GM12878 (cell line): ENCODE results near the gene CFAP126. TPM values are rescaled to one million over a fixed set of nuclear protein-coding genes. Genes with fewer than 3 reads are reported as not detected.

Source experiments
- ATAC-seq: fragments of 200-7000 bp; cut with Tn5 transposase; 3 replicates; pipeline ENCODE4 v1.9.1; 2020; ENCODE audit warnings: mild to moderate bottlenecking, moderate library complexity
- Bru-seq: library from RNA; stranded (reverse); fragments of 400-500 nt; gene quantifications from one replicate; lab custom pipeline; 2021; lab: Mats Ljungman, UMichigan
- BruChase-seq, 2 experiments: library from RNA; stranded (reverse); fragments of 400-500 nt; gene quantifications; one replicate each; lab custom pipeline; 2021; lab: Mats Ljungman, UMichigan
- BruUV-seq: library from RNA; stranded (reverse); fragments of 400-500 nt; replicated peaks from 2 replicates; lab custom pipeline; 2021; lab: Mats Ljungman, UMichigan
- CTCF ChIA-PET: fragments of 300-600 bp; sonication (Branson Sonifier 250); formaldehyde crosslinking; extraction: SDS; loops from one replicate; lab custom pipeline; 2021; ENCODE audit warnings: inconsistent platforms; lab: Yijun Ruan, JAX
- POLR2A ChIA-PET: fragments of 350-600 bp; formaldehyde crosslinking; extraction: SDS; loops from one replicate; lab custom pipeline; 2021; ENCODE audit warnings: inconsistent platforms; lab: Charles Lee
- RAD21 ChIA-PET: fragments of 300-600 bp; sonication (Branson Sonifier 250); formaldehyde crosslinking; loops from one replicate; lab custom pipeline; 2023; ENCODE audit warnings: antibody characterized with exemption; ENCODE audit not compliant: unreplicated experiment; lab: Charles Lee
- SMC1A ChIA-PET: fragments of 300-600 bp; sonication (Branson Sonifier 250); formaldehyde crosslinking; loops from one replicate; lab custom pipeline; 2023; ENCODE audit not compliant: unreplicated experiment, uncharacterized antibody; lab: Charles Lee
- DNase-seq: peaks from one replicate; pipeline ENCODE4 v3.0.0-alpha.2; 2011; ENCODE audit warnings: low read depth, low spot score
- FAIRE-seq: peaks from 3 replicates; lab custom pipeline; 2011; peaks lifted over from hg19 to GRCh38; lab: Jason Lieb, UNC
- H2AFZ ChIP-seq: 2 replicates; pipeline ENCODE4 v1.6.0; 2011; ENCODE audit warnings: low read depth, low read length, control low read depth; ENCODE audit not compliant: control insufficient read depth
- H3K27ac ChIP-seq: 2 replicates; pipeline ENCODE4 v1.5.1; 2011; ENCODE audit warnings: control low read depth; ENCODE audit not compliant: control insufficient read depth, insufficient read depth
- H3K27me3 ChIP-seq, 2 experiments: replicated peaks in 1 of 2; 2 replicates each; pipeline versions ENCODE4 v1.6.0 to v1.6.1; 2011; ENCODE audit warnings: low read length in 1 of 2; ENCODE audit not compliant: control insufficient read depth in 2 of 2, insufficient read depth in 2 of 2
- H3K36me3 ChIP-seq, 2 experiments: 2 replicates each; pipeline ENCODE4 v1.5.1; 2011; ENCODE audit warnings: low read length in 1 of 2; ENCODE audit not compliant: control insufficient read depth in 2 of 2, insufficient read depth in 2 of 2
- H3K4me1 ChIP-seq: 2 replicates; pipeline ENCODE4 v1.6.1; 2011; ENCODE audit warnings: mild to moderate bottlenecking, low read length, moderate library complexity, mixed read lengths; ENCODE audit not compliant: control insufficient read depth, insufficient read depth
- H3K4me2 ChIP-seq: 2 replicates; pipeline ENCODE4 v1.6.0; 2011; ENCODE audit warnings: control low read depth; ENCODE audit not compliant: control insufficient read depth, insufficient read depth
- H3K4me3 ChIP-seq: fragments of 200-600 bp; sonication (generic); 2 replicates; pipeline ENCODE4 v1.5.1; 2016
- H3K79me2 ChIP-seq: 2 replicates; pipeline ENCODE4 v1.6.0; 2011; ENCODE audit warnings: low read length; ENCODE audit not compliant: control insufficient read depth, insufficient read depth
- H3K9ac ChIP-seq: 2 replicates; pipeline ENCODE4 v1.8.0; 2011; ENCODE audit warnings: low read length, control low read depth, mixed read lengths; ENCODE audit not compliant: control insufficient read depth, insufficient read depth
- H3K9me3 ChIP-seq: replicated peaks from 3 replicates; pipeline ENCODE4 v1.5.1; 2011; ENCODE audit warnings: mild to moderate bottlenecking, low read length; ENCODE audit not compliant: control insufficient read depth, insufficient read depth
- H4K20me1 ChIP-seq: 2 replicates; pipeline ENCODE4 v1.6.0; 2011; ENCODE audit not compliant: control insufficient read depth, insufficient read depth
- CTCF ChIP-seq, 3 experiments: IDR thresholded peaks in 2 of 3; conservative IDR thresholded peaks in 1 of 3; 2 replicates each; pipeline ENCODE4 v1.5.1; 2011; ENCODE audit warnings: low read depth in 3 of 3, low read length in 3 of 3, mild to moderate bottlenecking in 3 of 3, control low read depth in 2 of 3, moderate library complexity in 2 of 3, inconsistent platforms in 1 of 3, mixed read lengths in 1 of 3; ENCODE audit not compliant: control insufficient read depth in 2 of 3, insufficient read depth in 1 of 3; ENCODE audit errors: extremely low read depth in 1 of 3
- E2F4 ChIP-seq: IDR thresholded peaks from 2 replicates; pipeline ENCODE4 v1.6.1; 2012; ENCODE audit warnings: low read depth, low read length, improper control_type of control experiment
- EGR1 ChIP-seq, 2 experiments: IDR thresholded peaks; 1 replicate in 1 of 2; 2 replicates in 1 of 2; pipeline ENCODE4 v1.6.1; 2011 to 2012; ENCODE audit warnings: low read depth in 2 of 2, low read length in 2 of 2, borderline replicate concordance in 1 of 2, mild to moderate bottlenecking in 1 of 2, moderate library complexity in 1 of 2
- KDM1A ChIP-seq: fragments of 200-600 bp; sonication (generic); IDR thresholded peaks from 2 replicates; pipeline ENCODE4 v1.6.1; 2016; ENCODE audit warnings: borderline replicate concordance
- MXI1 ChIP-seq: fragments of 150-350 bp; IDR thresholded peaks from 2 replicates; pipeline ENCODE4 v1.6.1; 2011; ENCODE audit warnings: low read depth, mild to moderate bottlenecking, inconsistent platforms, low read length, improper control_type of control experiment
- SMC3 ChIP-seq: IDR thresholded peaks from 2 replicates; pipeline ENCODE4 v1.6.1; 2011; ENCODE audit warnings: low read length, improper control_type of control experiment, borderline replicate concordance
- SPI1 ChIP-seq: IDR thresholded peaks from 2 replicates; pipeline ENCODE4 v1.6.1; 2011; ENCODE audit warnings: low read depth, mild to moderate bottlenecking, low read length, moderate library complexity, borderline replicate concordance; ENCODE audit not compliant: insufficient read depth
- YY1 ChIP-seq: IDR thresholded peaks from 2 replicates; pipeline ENCODE4 v1.6.1; 2011; ENCODE audit warnings: low read depth, mild to moderate bottlenecking, low read length
- ZBTB11 ChIP-seq: fragments of 450-650 bp; formaldehyde crosslinking; IDR thresholded peaks from 2 replicates; pipeline ENCODE4 v1.5.0; 2022; ENCODE audit warnings: mild to moderate bottlenecking, missing genetic modification characterization
- WGBS: methylation state at CpG from one replicate; pipeline ENCODE4 v1.1.6; 2016; ENCODE audit warnings: low lambda C conversion rate; ENCODE audit not compliant: insufficient replicate concordance, insufficient coverage; ENCODE audit errors: missing lambda C conversion rate; 5-methylcytosine and 5-hydroxymethylcytosine counted together
- in situ Hi-C: fragments of 300-500 bp; cut with MboI; formaldehyde crosslinking; loops from 9 replicates; pipeline ENCODE4 v1.14.3; 2018; ENCODE audit warnings: mixed read lengths
- intact Hi-C: fragments of 100-400 bp; cut with micrococcal nuclease; formaldehyde crosslinking; loops from one replicate; pipeline ENCODE4 v1.14.2; 2022; ENCODE audit not compliant: unreplicated experiment
- long read RNA-seq, 2 experiments: library from polyadenylated mRNA; unstranded; transcript quantifications; one replicate each; pipeline ENCODE4 v2.0.0, GENCODE V29; 2019 to 2020
- polyA minus RNA-seq, 3 experiments: library from RNA; depleted of rRNA, polyadenylated mRNA; stranded (reverse); fragments of >200 nt; gene quantifications; 2 replicates each; pipeline ENCODE4 v1.2.3, GENCODE V29; 2011
- polyA plus RNA-seq, 11 experiments: library from polyadenylated mRNA; depleted of rRNA in 4 of 11; unstranded in 6 of 11; stranded (reverse) in 5 of 11; fragments of >200 nt; fragmentation: Nextera tagmentation in 4 of 11; fragmentation: Illumina TruSeq in 1 of 11; extraction: Ambion mirVana in 4 of 11; extraction: Trizol in 1 of 11; gene quantifications; 1 replicate in 1 of 11; 2 replicates in 10 of 11; pipeline versions ENCODE4 v1.2.1 to v1.2.3, GENCODE V29; 2011 to 2016; ENCODE audit warnings: inconsistent platforms in 2 of 11, missing spikeins in 2 of 11, low read depth in 1 of 11
- total RNA-seq, 4 experiments: library from RNA; depleted of rRNA in 3 of 4; stranded (reverse); fragments of >200 nt in 3 of 4; fragmentation: Illumina TruSeq in 1 of 4; extraction: Trizol in 1 of 4; gene quantifications; 2 replicates each; pipeline versions ENCODE4 v1.2.1 to v1.2.3, GENCODE V29; 2013 to 2021

CFAP126 gene
- total RNA-seq (2013; cell fraction: nucleolus; rRNA removed) = not detected in 2 replicates
- total RNA-seq (2014; rRNA removed) = not detected in 2 replicates
- not detected in 2 replicates for total RNA-seq (2014; rRNA removed; fragmentation: Illumina TruSeq; extraction: Trizol)
- not detected in 2 replicates for total RNA-seq (2021)
- not detected for polyA plus RNA-seq (2011; ENCODE audit: low read depth)
- not detected in 2 replicates for polyA plus RNA-seq (2011; rRNA removed)
- not detected in 2 replicates for polyA plus RNA-seq (2011; cell fraction: cytosol; rRNA removed)
- not detected in 2 replicates for polyA plus RNA-seq (2011; cell fraction: nucleus; rRNA removed)
- not detected in 2 replicates for polyA plus RNA-seq (2012)
- polyA plus RNA-seq (2014; fragmentation: Illumina TruSeq; extraction: Trizol) = not detected in 2 replicates
- polyA plus RNA-seq (2014; fragmentation: Nextera tagmentation; extraction: Ambion mirVana) = not detected
- polyA plus RNA-seq (2014; rRNA removed) = not detected in 2 replicates
- polyA plus RNA-seq (2016; fragmentation: Nextera tagmentation; extraction: Ambion mirVana) = not detected
- polyA minus RNA-seq (2011; rRNA and poly(A)+ RNA removed) = not detected in 2 replicates
- not detected in 2 replicates for polyA minus RNA-seq (2011; cell fraction: cytosol; rRNA and poly(A)+ RNA removed)
- polyA minus RNA-seq (2011; cell fraction: nucleus; rRNA and poly(A)+ RNA removed) = not detected in 2 replicates
- Bru-seq, nascent RNA = percentile 10 among the genes with signal in this experiment
- not detected for BruChase-seq, experiment 1, labeled RNA remaining after a 6-hour chase
- BruChase-seq, experiment 2, labeled RNA remaining after a 2-hour chase = not detected
- long read RNA-seq, experiment 1 = 0 reads
- long read RNA-seq, experiment 2 = 0 reads

GRCh38 chr1:161367684-161368400, at the start of gene CFAP126:
CFAP126 (minus strand) TSS chr1:161367876; CDS start chr1:161367868, 8 bp downstream.
- Histone ChIP-seq H3K27ac (no peak within 1 kb of the TSS; the same call in 1 of the 2 replicates), H3K9ac (no peak within 1 kb of the TSS), H2AFZ (peak within 1 kb of the TSS; percentile 21; the same call in 1 of the 2 replicates), H4K20me1 (no peaks in the 10 kb centered on the region), H3K4me2 (no peak within 1 kb of the TSS; the same call in 1 of the 2 replicates), H3K27me3 (no peaks in the 10 kb centered on the region), H3K79me2 (no peaks in the 10 kb centered on the region), H3K36me3 (peaks cover 0 to 5% of the 10 kb centered on the region in 2 experiments; a peak in 1 of 4 replicates), H3K4me1 (no peaks in the 10 kb centered on the region; the same call in 1 of the 2 replicates), H3K4me3 (no peak within 1 kb of the TSS), H3K9me3 (no peaks in the 10 kb centered on the region)
- ATAC-seq (peak; percentile 100), FAIRE-seq (peak; percentile 92), DNase-seq (peak; percentile 35)
- BruUV-seq = no TSS peak
- in situ Hi-C loops = no loop called here
- WGBS = 17% methylated on average over 6 of the region's 6 CpGs
- ChIA-PET RAD21 (interaction anchor here (0.6 to 2.4 kb wide), 13 partner anchors 11 to 221 kb away, joined by 3 to 14 read pairs (median 5); partner anchors contain the start of genes NDUFS2, SDHC and TOMM40L), SMC1A (interaction anchor here (0.9 to 2.4 kb wide), 12 partner anchors 11 to 203 kb away, joined by 3 to 18 read pairs (median 4); partner anchors contain the start of genes NDUFS2, SDHC and TOMM40L), CTCF (interaction anchor here (0.6 to 5.8 kb wide), 21 partner anchors 10 to 228 kb away, joined by 3 to 59 read pairs (median 5); partner anchors contain the start of genes FCER1G, PPOX and TOMM40L), POLR2A (interaction anchor here (0.5 to 1.3 kb wide), 3 partner anchors 142 to 265 kb away, joined by 3 to 6 read pairs (median 4); partner anchors contain the start of gene TOMM40L)
- intact Hi-C loops = no loop called here
- peak; percentile 20; the same call in 1 of the 2 replicates for TF ChIP-seq SPI1
- TF ChIP-seq ZBTB11 = no peak
- TF ChIP-seq EGR1 (IDR thresholded peaks at IDR 0.05; ENCODE audit: borderline replicate concordance in 1 of 2, low read depth in 2 of 2, low read length in 2 of 2) = no peak
- TF ChIP-seq SMC3 = peak; percentile 16; the same call in 1 of the 2 replicates
- TF ChIP-seq E2F4 = no peak
- TF ChIP-seq CTCF (IDR thresholded peaks at IDR 0.05 in 2 of 3, conservative IDR thresholded peaks at IDR 0.05 in 1 of 3; ENCODE audit: control insufficient read depth in 2 of 3, extremely low read depth in 1 of 3, insufficient read depth in 1 of 3, low read depth in 3 of 3, low read length in 3 of 3) = peak in 2 of 3 experiments; percentile 19 to 49; a peak in 2 of 6 replicates
- TF ChIP-seq MXI1 = no peak
- peak; percentile 76 for TF ChIP-seq YY1
- no peak for TF ChIP-seq KDM1A
